Duodenal mucosa (tissue), 2 donors: ENCODE measurements around the gene FBH1.

Source experiments
- H3K27ac ChIP-seq: one replicate; pipeline ENCODE4 v1.7.0; 2013; ENCODE audit warnings: low read depth, low read length
- H3K27me3 ChIP-seq, 2 donors: one replicate each; pipeline ENCODE4 v1.7.0; 2013; ENCODE audit warnings: low read length in 2 of 2, control low read depth in 1 of 2; ENCODE audit not compliant: insufficient read depth in 2 of 2, control insufficient read depth in 1 of 2
- H3K36me3 ChIP-seq, 2 donors: one replicate each; pipeline ENCODE4 v1.7.0; 2013; ENCODE audit warnings: low read length in 2 of 2, control low read depth in 1 of 2; ENCODE audit not compliant: insufficient read depth in 2 of 2, control insufficient read depth in 1 of 2
- H3K4me1 ChIP-seq, 2 donors: one replicate each; pipeline ENCODE4 v1.7.0; 2013; ENCODE audit warnings: low read length in 2 of 2, control low read depth in 1 of 2; ENCODE audit not compliant: insufficient read depth in 2 of 2, control insufficient read depth in 1 of 2
- H3K4me3 ChIP-seq, 2 donors: one replicate each; pipeline ENCODE4 v1.7.0; 2013; ENCODE audit warnings: low read length in 2 of 2, low read depth in 1 of 2
- H3K9ac ChIP-seq, 2 donors: one replicate each; pipeline ENCODE4 v1.7.0; 2013; ENCODE audit warnings: low read length in 2 of 2, low read depth in 1 of 2
- H3K9me3 ChIP-seq, 2 donors: one replicate each; pipeline ENCODE4 v1.7.0; 2013; ENCODE audit warnings: low read length in 2 of 2, control low read depth in 1 of 2; ENCODE audit not compliant: control insufficient read depth in 1 of 2

Gene FBH1

DNA sequence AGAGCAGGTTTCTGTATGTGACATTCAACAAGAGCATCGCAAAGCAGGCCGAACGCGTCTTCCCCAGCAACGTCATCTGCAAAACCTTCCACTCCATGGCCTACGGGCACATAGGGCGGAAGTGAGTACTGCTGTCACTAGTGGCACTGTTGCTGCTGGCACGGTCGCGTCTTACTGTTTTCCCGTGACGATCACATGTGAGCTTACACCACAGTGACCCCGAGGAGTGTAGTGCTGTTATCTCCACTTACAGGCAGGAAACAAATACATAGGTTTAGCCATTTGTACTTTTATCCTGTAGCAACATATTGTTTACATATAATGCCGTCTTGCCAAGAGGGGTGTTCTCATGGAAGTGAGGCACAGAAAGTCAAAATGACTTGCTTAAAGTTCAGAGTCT is 25.4 kb downstream of the FBH1 start:
- Histone ChIP-seq H3K4me1 (no peaks in the 10 kb centered on the region), H3K9ac (no peak overlapping the region), H3K4me3 (no peak overlapping the region), H3K9me3 (no peaks in the 10 kb centered on the region), H3K36me3 (peaks cover 76 to 94% of the 10 kb centered on the region in 2 donors), H3K27me3 (no peaks in the 10 kb centered on the region), H3K27ac (no peak overlapping the region)

GRCh38 chr10:5917305-5917704 is 27.3 kb downstream of the FBH1 start:
- Histone ChIP-seq H3K27me3 (no peaks in the 10 kb centered on the region), H3K27ac (no peak overlapping the region), H3K9me3 (no peaks in the 10 kb centered on the region), H3K4me1 (no peaks in the 10 kb centered on the region), H3K4me3 (no peak overlapping the region), H3K36me3 (peaks cover 77 to 97% of the 10 kb centered on the region in 2 donors), H3K9ac (no peak overlapping the region)

DNA sequence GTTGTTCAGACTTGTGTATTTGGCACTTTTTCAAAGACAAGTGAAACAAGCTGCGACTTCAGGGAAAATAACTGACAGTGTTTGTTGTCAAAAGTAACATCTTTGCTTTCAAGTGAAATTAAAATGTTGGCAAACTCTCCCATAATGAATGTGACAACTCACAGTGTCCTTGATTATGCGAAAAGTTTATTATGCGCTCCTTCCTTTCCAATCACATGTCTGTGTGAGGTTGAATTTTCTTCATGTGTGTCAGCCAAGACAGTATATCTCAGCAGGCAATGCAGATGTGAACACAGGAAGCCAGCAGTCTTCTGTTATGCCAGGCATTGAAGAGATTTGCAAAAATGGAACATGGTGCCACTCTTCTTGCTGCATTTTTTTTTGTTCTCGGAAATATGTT is 28.7 kb downstream of the FBH1 start:
- Histone ChIP-seq H3K36me3 (peaks cover 71 to 98% of the 10 kb centered on the region in 2 donors), H3K4me1 (no peaks in the 10 kb centered on the region), H3K9me3 (no peaks in the 10 kb centered on the region), H3K4me3 (no peak overlapping the region), H3K27me3 (no peaks in the 10 kb centered on the region), H3K9ac (no peak overlapping the region), H3K27ac (no peak overlapping the region)

DNA sequence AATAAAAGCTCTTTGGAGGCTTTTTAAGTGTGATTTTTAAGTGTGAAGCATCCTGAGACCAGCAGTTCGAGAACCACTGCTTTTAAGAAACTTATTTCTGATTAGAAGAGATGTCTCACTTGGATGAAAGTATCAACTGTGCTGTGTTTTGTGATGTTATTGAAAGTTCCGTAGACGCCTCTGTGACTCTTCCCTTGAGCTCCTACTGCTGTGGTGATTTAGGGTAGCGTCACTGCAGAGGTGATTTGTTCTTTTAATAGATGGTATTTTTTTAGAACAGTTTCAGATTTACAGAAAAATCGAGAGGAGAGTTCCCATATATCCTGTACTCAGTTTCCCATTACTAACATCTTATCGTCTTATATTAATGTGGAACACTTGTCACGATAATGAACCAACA is 29.5 kb downstream of the FBH1 start:
- H3K27ac ChIP-seq = no peak overlapping the region
- H3K9me3 ChIP-seq = no peaks in the 10 kb centered on the region
- H3K4me1 ChIP-seq = no peaks in the 10 kb centered on the region
- H3K27me3 ChIP-seq = no peaks in the 10 kb centered on the region
- no peak overlapping the region for H3K9ac ChIP-seq
- no peak overlapping the region for H3K4me3 ChIP-seq
- H3K36me3 ChIP-seq = peaks cover 72 to 98% of the 10 kb centered on the region in 2 donors

DNA sequence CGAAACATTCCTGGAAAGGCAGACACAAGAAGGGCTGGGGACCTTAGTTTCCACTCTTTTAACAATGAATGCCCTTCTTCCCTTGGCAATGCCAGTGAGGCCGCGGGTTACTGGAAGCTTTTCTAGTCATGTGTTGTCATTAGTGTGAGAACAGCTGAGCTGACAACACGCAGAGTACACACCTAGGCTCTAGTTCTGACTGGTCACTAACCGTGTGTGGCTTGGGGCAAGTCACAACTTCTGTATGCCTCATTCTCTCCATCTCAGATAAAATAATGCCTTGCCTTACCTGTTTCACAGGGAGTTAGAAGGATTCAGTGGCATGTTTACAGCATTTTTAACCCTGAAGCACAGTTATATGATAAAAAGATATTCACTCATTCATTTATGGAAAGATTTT is 31.7 kb downstream of the FBH1 start:
- Histone ChIP-seq H3K9me3 (no peaks in the 10 kb centered on the region), H3K27ac (no peak overlapping the region), H3K4me1 (no peaks in the 10 kb centered on the region), H3K4me3 (no peak overlapping the region), H3K27me3 (no peaks in the 10 kb centered on the region), H3K9ac (no peak overlapping the region), H3K36me3 (peaks cover 64 to 95% of the 10 kb centered on the region in 2 donors)

GRCh38 chr10:5924889-5925288 is 34.8 kb downstream of the FBH1 start:
- Histone ChIP-seq H3K36me3 (peaks cover 62 to 94% of the 10 kb centered on the region in 2 donors), H3K9me3 (no peaks in the 10 kb centered on the region), H3K27me3 (no peaks in the 10 kb centered on the region)

GRCh38 chr10:5927306-5927705 is 37.3 kb downstream of the FBH1 start:
- Histone ChIP-seq H3K9me3 (no peaks in the 10 kb centered on the region), H3K4me3 (no peak overlapping the region), H3K27me3 (no peaks in the 10 kb centered on the region), H3K36me3 (peaks cover 46 to 92% of the 10 kb centered on the region in 2 donors), H3K9ac (no peak overlapping the region), H3K4me1 (no peaks in the 10 kb centered on the region), H3K27ac (no peak overlapping the region)

More at GRCh38 chr10:5924889-5925288, 34.8 kb downstream of the FBH1 start:
- Histone ChIP-seq H3K4me3 (no peak overlapping the region), H3K27ac (no peak overlapping the region), H3K9ac (no peak overlapping the region), H3K4me1 (no peaks in the 10 kb centered on the region)

GRCh38 chr10:5929442-5929841 is 39.4 kb downstream of the FBH1 start:
- Histone ChIP-seq H3K9me3 (no peaks in the 10 kb centered on the region), H3K4me3 (no peak overlapping the region), H3K36me3 (peaks cover 35 to 81% of the 10 kb centered on the region in 2 donors), H3K9ac (no peak overlapping the region), H3K27ac (no peak overlapping the region), H3K4me1 (no peaks in the 10 kb centered on the region), H3K27me3 (no peaks in the 10 kb centered on the region)

DNA sequence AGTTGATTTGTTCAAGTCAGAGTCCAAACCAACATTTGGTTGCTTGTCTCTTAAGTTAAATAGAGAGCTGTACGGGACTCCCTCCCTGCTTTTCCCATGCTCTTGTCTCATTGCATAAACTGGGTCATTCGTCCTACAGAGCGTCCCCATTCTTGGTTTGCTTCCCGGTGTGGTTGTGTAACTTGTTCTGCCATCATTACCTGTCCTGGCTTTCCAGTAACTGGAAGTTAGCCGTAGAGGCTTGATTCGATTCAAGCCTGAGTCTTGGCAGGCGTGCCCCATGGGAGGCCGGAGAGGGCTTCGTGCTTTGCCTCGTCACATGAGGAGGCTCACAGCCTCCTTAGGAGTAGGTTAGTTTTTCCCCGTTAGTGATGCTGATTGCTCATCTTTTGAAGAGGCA is 40.2 kb downstream of the FBH1 start:
- H3K27ac ChIP-seq = no peak overlapping the region
- H3K4me3 ChIP-seq = no peak overlapping the region
- H3K9me3 ChIP-seq = no peaks in the 10 kb centered on the region
- H3K9ac ChIP-seq = no peak overlapping the region
- peaks cover 28 to 78% of the 10 kb centered on the region in 2 donors for H3K36me3 ChIP-seq
- H3K27me3 ChIP-seq = no peaks in the 10 kb centered on the region
- H3K4me1 ChIP-seq = no peaks in the 10 kb centered on the region

GRCh38 chr10:5932345-5932744 is 42.3 kb downstream of the FBH1 start:
- Histone ChIP-seq H3K4me1 (no peaks in the 10 kb centered on the region), H3K36me3 (peaks cover 42 to 78% of the 10 kb centered on the region in 2 donors), H3K9me3 (no peaks in the 10 kb centered on the region), H3K27me3 (no peaks in the 10 kb centered on the region), H3K27ac (no peak overlapping the region), H3K4me3 (no peak overlapping the region), H3K9ac (no peak overlapping the region)
